Measurements from ENCODE around the gene ARHGAP22.

DNA sequence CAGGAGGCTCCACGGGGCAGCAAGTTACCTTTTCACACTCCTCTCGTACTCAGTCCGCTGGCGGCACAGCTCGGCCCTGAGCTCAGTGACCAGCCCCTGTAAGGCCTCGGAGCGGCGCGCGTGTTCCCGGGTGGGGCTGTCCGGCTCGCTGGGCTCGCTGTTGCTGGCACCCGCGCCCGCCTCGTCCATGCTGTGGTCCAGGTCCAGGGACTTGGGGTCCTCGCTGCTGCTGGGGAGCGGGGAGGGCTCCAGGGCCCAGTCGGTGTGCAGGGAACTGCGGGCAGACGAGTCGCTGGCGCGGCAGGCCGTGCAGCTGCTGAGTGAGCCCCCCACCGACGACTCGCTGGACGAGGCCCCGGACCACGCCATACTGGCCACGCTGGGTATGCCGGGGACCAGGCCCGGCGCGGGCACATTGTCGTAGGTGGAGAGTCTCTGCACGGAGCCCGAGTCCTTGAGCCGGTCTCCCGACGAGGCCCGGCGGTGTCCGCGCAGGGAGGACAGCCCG, 154.6 kb downstream of the ARHGAP22 start:
- TF ChIP-seq, protein P1, sequence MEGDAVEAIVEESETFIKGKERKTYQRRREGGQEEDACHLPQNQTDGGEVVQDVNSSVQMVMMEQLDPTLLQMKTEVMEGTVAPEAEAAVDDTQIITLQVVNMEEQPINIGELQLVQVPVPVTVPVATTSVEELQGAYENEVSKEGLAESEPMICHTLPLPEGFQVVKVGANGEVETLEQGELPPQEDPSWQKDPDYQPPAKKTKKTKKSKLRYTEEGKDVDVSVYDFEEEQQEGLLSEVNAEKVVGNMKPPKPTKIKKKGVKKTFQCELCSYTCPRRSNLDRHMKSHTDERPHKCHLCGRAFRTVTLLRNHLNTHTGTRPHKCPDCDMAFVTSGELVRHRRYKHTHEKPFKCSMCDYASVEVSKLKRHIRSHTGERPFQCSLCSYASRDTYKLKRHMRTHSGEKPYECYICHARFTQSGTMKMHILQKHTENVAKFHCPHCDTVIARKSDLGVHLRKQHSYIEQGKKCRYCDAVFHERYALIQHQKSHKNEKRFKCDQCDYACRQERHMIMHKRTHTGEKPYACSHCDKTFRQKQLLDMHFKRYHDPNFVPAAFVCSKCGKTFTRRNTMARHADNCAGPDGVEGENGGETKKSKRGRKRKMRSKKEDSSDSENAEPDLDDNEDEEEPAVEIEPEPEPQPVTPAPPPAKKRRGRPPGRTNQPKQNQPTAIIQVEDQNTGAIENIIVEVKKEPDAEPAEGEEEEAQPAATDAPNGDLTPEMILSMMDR (IDR thresholded peaks at IDR 0.05) = no peak
- no peak for TF ChIP-seq POLR2A (IDR thresholded peaks at IDR 0.05)

Measured in upper lobe of left lung (tissue), 4 donors.